H1 (cell line): ENCODE results near the gene ARHGAP24. TPM values are rescaled to one million over a fixed set of nuclear protein-coding genes. Genes with fewer than 3 reads are reported as not detected.

Source experiments
- CTCF ChIA-PET: fragments of 300-600 bp; sonication (Branson Sonifier 250); formaldehyde crosslinking; loops from one replicate; lab custom pipeline; 2021; ENCODE audit not compliant: partially characterized antibody; lab: Charles Lee
- POLR2A ChIA-PET: fragments of 300-600 bp; sonication (Branson Sonifier 250); formaldehyde crosslinking; loops from one replicate; lab custom pipeline; 2021; ENCODE audit warnings: inconsistent platforms; ENCODE audit not compliant: partially characterized antibody; lab: Charles Lee
- DNase-seq, 2 experiments: peaks; one replicate each; pipeline versions ENCODE4 v3.0.0 to v3.0.0-alpha.2; 2010 to 2022; ENCODE audit warnings: low spot score in 2 of 2, low read depth in 1 of 2, mixed read lengths in 1 of 2
- FAIRE-seq: peaks from 2 replicates; lab custom pipeline; 2011; peaks lifted over from hg19 to GRCh38; lab: Jason Lieb, UNC
- H2AFZ ChIP-seq: 2 replicates; pipeline ENCODE4 v1.8.1; 2012; ENCODE audit warnings: low read length, inconsistent platforms
- H2AK5ac ChIP-seq: 2 replicates; pipeline ENCODE4 v1.6.1; 2013; ENCODE audit warnings: low read depth, low read length
- H2BK120ac ChIP-seq: replicated peaks from 2 replicates; pipeline ENCODE3; 2013; ENCODE audit warnings: low read depth, low read length, inconsistent platforms
- H2BK12ac ChIP-seq: 2 replicates; pipeline ENCODE4 v1.6.1; 2013; ENCODE audit warnings: low read depth, low read length
- H2BK15ac ChIP-seq: 2 replicates; pipeline ENCODE4 v1.6.1; 2013; ENCODE audit warnings: low read length
- H2BK20ac ChIP-seq: 2 replicates; pipeline ENCODE4 v1.6.1; 2013; ENCODE audit warnings: low read length
- H2BK5ac ChIP-seq: 2 replicates; pipeline ENCODE4 v1.6.1; 2013; ENCODE audit warnings: low read depth, low read length
- H3K14ac ChIP-seq: 2 replicates; pipeline ENCODE4 v1.6.1; 2013; ENCODE audit warnings: inconsistent platforms; ENCODE audit not compliant: insufficient read length
- H3K18ac ChIP-seq: 2 replicates; pipeline ENCODE4 v1.6.1; 2013; ENCODE audit warnings: low read length; ENCODE audit errors: extremely low read depth
- H3K23ac ChIP-seq: 2 replicates; pipeline ENCODE4 v1.6.1; 2013; ENCODE audit warnings: inconsistent platforms; ENCODE audit not compliant: insufficient read length
- H3K23me2 ChIP-seq: 2 replicates; pipeline ENCODE4 v1.6.1; 2013; ENCODE audit warnings: low read depth, low read length
- H3K27ac ChIP-seq: 2 replicates; pipeline ENCODE4 v1.6.1; 2011; ENCODE audit warnings: low read depth, low read length, inconsistent platforms
- H3K27me3 ChIP-seq, 4 experiments: replicated peaks in 1 of 4; 1 replicate in 1 of 4; 2 replicates in 3 of 4; pipeline versions ENCODE4 v1.6.1 to v1.8.1; 2011 to 2013; ENCODE audit warnings: low read length in 3 of 4, mild to moderate bottlenecking in 3 of 4, inconsistent platforms in 2 of 4, mixed read lengths in 2 of 4, moderate library complexity in 1 of 4; ENCODE audit not compliant: control insufficient read depth in 3 of 4, insufficient read depth in 3 of 4; ENCODE audit errors: extremely low read depth in 1 of 4
- H3K36me3 ChIP-seq, 4 experiments: 2 replicates each; pipeline versions ENCODE4 v1.6.1 to v1.8.1; 2011 to 2013; ENCODE audit warnings: mild to moderate bottlenecking in 4 of 4, low read length in 3 of 4, moderate library complexity in 2 of 4, control low read depth in 1 of 4, inconsistent platforms in 1 of 4; ENCODE audit not compliant: insufficient read depth in 4 of 4, control insufficient read depth in 2 of 4
- H3K4ac ChIP-seq: replicated peaks from 2 replicates; pipeline ENCODE3; 2013; ENCODE audit warnings: low read length, low read depth, mixed read lengths, inconsistent platforms; ENCODE audit not compliant: insufficient read length
- H3K4me1 ChIP-seq, 4 experiments: replicated peaks in 1 of 4; 1 replicate in 1 of 4; 2 replicates in 3 of 4; pipeline versions ENCODE4 v1.6.1 to v1.8.1; 2011 to 2013; ENCODE audit warnings: low read length in 3 of 4, inconsistent platforms in 2 of 4, mixed read lengths in 1 of 4; ENCODE audit not compliant: insufficient read depth in 4 of 4, control insufficient read depth in 3 of 4
- H3K4me2 ChIP-seq, 2 experiments: 2 replicates each; pipeline versions ENCODE4 v1.6.1 to v1.8.1; 2011 to 2013; ENCODE audit warnings: low read depth in 2 of 2, low read length in 2 of 2, control low read depth in 1 of 2, inconsistent platforms in 1 of 2, mild to moderate bottlenecking in 1 of 2; ENCODE audit not compliant: insufficient read depth in 1 of 2
- H3K4me3 ChIP-seq, 4 experiments: fragments of 200-600, 300-600 bp in 1 of 4; sonication (generic), shearing (Covaris generic), sonication (Bioruptor Twin) in 1 of 4; 2 replicates each; pipeline versions ENCODE4 v1.5.1 to v1.8.1; 2011 to 2016; ENCODE audit warnings: low read length in 4 of 4, low read depth in 3 of 4, control low read depth in 2 of 4, inconsistent platforms in 2 of 4, mild to moderate bottlenecking in 2 of 4, mixed read lengths in 1 of 4, moderate library complexity in 1 of 4; ENCODE audit not compliant: insufficient read depth in 2 of 4; ENCODE audit errors: extremely low read depth in 1 of 4
- H3K56ac ChIP-seq: replicated peaks from 2 replicates; pipeline ENCODE3; 2013; ENCODE audit warnings: low read depth, mild to moderate bottlenecking, mixed read lengths, low read length, inconsistent platforms; ENCODE audit not compliant: insufficient read length
- H3K79me1 ChIP-seq: 2 replicates; pipeline ENCODE4 v1.6.1; 2013; ENCODE audit warnings: low read depth, low read length, control low read depth
- H3K79me2 ChIP-seq, 2 experiments: 2 replicates each; pipeline versions ENCODE4 v1.6.1 to v1.8.1; 2012 to 2013; ENCODE audit warnings: low read length in 2 of 2, mild to moderate bottlenecking in 2 of 2, inconsistent platforms in 1 of 2; ENCODE audit not compliant: insufficient read depth in 2 of 2, control insufficient read depth in 1 of 2
- H3K9ac ChIP-seq, 4 experiments: replicated peaks in 1 of 4; 1 replicate in 1 of 4; 2 replicates in 3 of 4; pipeline versions ENCODE4 v1.6.1 to v1.8.1; 2011 to 2013; ENCODE audit warnings: low read depth in 3 of 4, low read length in 3 of 4, control low read depth in 2 of 4, mild to moderate bottlenecking in 2 of 4, moderate library complexity in 2 of 4, inconsistent platforms in 1 of 4; ENCODE audit errors: extremely low read depth in 1 of 4
- H3K9me3 ChIP-seq, 2 experiments: 2 replicates each; pipeline versions ENCODE4 v1.6.1 to v1.8.1; 2012 to 2013; ENCODE audit warnings: mild to moderate bottlenecking in 2 of 2, moderate library complexity in 2 of 2, control low read depth in 1 of 2, inconsistent platforms in 1 of 2, low read depth in 1 of 2, low read length in 1 of 2, mixed read lengths in 1 of 2; ENCODE audit not compliant: insufficient read depth in 2 of 2
- H4K20me1 ChIP-seq, 2 experiments: replicated peaks in 1 of 2; 2 replicates each; pipeline versions ENCODE3 to v1.8.1; 2011 to 2013; ENCODE audit warnings: inconsistent platforms in 2 of 2, low read length in 2 of 2, mild to moderate bottlenecking in 1 of 2; ENCODE audit not compliant: insufficient read depth in 2 of 2, control insufficient read depth in 1 of 2
- H4K5ac ChIP-seq: 2 replicates; pipeline ENCODE4 v1.6.1; 2013; ENCODE audit warnings: low read length, low read depth, mixed read lengths, inconsistent platforms; ENCODE audit not compliant: insufficient read length
- H4K8ac ChIP-seq: 2 replicates; pipeline ENCODE4 v1.8.0; 2013; ENCODE audit warnings: mild to moderate bottlenecking, moderate library complexity, low read length, inconsistent platforms; ENCODE audit not compliant: insufficient read depth; ENCODE audit errors: extremely low read depth
- H4K91ac ChIP-seq: replicated peaks from 2 replicates; pipeline ENCODE3; 2013; ENCODE audit warnings: low read length, mixed read lengths, inconsistent platforms; ENCODE audit not compliant: insufficient read length
- BACH1 ChIP-seq: IDR thresholded peaks from 2 replicates; pipeline ENCODE4 v1.6.1; 2012; ENCODE audit warnings: low read length, improper control_type of control experiment
- CBX8 ChIP-seq: fragments of 300-800, 300-1000 bp; sonication (generic); IDR thresholded peaks from 2 replicates; pipeline ENCODE4 v1.7.1; 2016; ENCODE audit warnings: low read depth, low read length, borderline replicate concordance
- GABPA ChIP-seq: IDR thresholded peaks from 2 replicates; pipeline ENCODE4 v1.6.1; 2011; ENCODE audit warnings: mild to moderate bottlenecking, low read length, moderate library complexity, borderline replicate concordance; ENCODE audit not compliant: insufficient read depth
- HDAC6 ChIP-seq: IDR thresholded peaks from one replicate; pipeline ENCODE4 v1.7.1; 2012; ENCODE audit warnings: low read depth, mild to moderate bottlenecking, inconsistent platforms, low read length, moderate library complexity
- JUND ChIP-seq: IDR thresholded peaks from 2 replicates; pipeline ENCODE4 v1.6.1; 2011; ENCODE audit warnings: mild to moderate bottlenecking, improper control_type of control experiment, low read length
- POLR2A ChIP-seq, 2 experiments: IDR thresholded peaks; 1 replicate in 1 of 2; 2 replicates in 1 of 2; pipeline ENCODE4 v1.6.1; 2011; ENCODE audit warnings: low read depth in 2 of 2, low read length in 2 of 2, mild to moderate bottlenecking in 2 of 2; ENCODE audit errors: control extremely low read depth in 1 of 2
- POU5F1 ChIP-seq: IDR thresholded peaks from 2 replicates; pipeline ENCODE4 v1.6.1; 2011; ENCODE audit warnings: low read depth, mild to moderate bottlenecking, low read length, moderate library complexity
- RFX5 ChIP-seq: IDR thresholded peaks from 2 replicates; pipeline ENCODE4 v1.6.1; 2011; ENCODE audit warnings: low read depth, low read length, improper control_type of control experiment, borderline replicate concordance
- SUZ12 ChIP-seq: fragments of 200-600 bp; sonication (generic); IDR thresholded peaks from 2 replicates; pipeline ENCODE4 v1.6.1; 2012; ENCODE audit warnings: mild to moderate bottlenecking, inconsistent platforms, low read length, moderate library complexity, mixed read lengths
- TBP ChIP-seq: IDR thresholded peaks from 2 replicates; pipeline ENCODE4 v1.6.1; 2011; ENCODE audit warnings: low read depth, low read length, improper control_type of control experiment
- USF2 ChIP-seq: IDR thresholded peaks from 2 replicates; pipeline ENCODE4 v1.6.1; 2011; ENCODE audit warnings: low read length, improper control_type of control experiment
- ZNF274 ChIP-seq: IDR thresholded peaks from 2 replicates; pipeline ENCODE4 v1.7.0; 2012; ENCODE audit warnings: low read length, borderline replicate concordance; ENCODE audit errors: extremely low read depth
- WGBS, 2 experiments: shearing (Covaris generic) in 1 of 2; methylation state at CpG; one replicate each; pipeline versions ENCODE4 v1.1.6 to v1.1.7; 2013 to 2015; ENCODE audit warnings: low lambda C conversion rate in 2 of 2, mixed read lengths in 2 of 2, inconsistent platforms in 1 of 2, low coverage in 1 of 2, missing lambda C conversion rate in 1 of 2; ENCODE audit not compliant: insufficient replicate concordance in 2 of 2, insufficient coverage in 1 of 2, insufficient read length in 1 of 2; ENCODE audit errors: extremely low coverage in 1 of 2, missing lambda C conversion rate in 1 of 2; 5-methylcytosine and 5-hydroxymethylcytosine counted together
- polyA plus RNA-seq, 7 experiments: library from polyadenylated mRNA; depleted of rRNA in 3 of 7; stranded (reverse) in 5 of 7; unstranded in 2 of 7; fragments of >200 nt in 5 of 7; fragments of 200-250 nt in 2 of 7; gene quantifications; 1 replicate in 5 of 7; 2 replicates in 1 of 7; 4 replicates in 1 of 7; pipeline versions ENCODE4 v1.2.1 to v1.2.3, GENCODE V29; 2011 to 2013; ENCODE audit warnings: missing spikeins in 2 of 7, mixed read lengths in 2 of 7
- total RNA-seq: library from RNA; stranded (reverse); fragmentation: NEBNext Ultra II Directional; extraction: Animal tissue kit (Norgen Biotek cat#: 25700); gene quantifications from 2 replicates; pipeline ENCODE4 v1.2.1, GENCODE V29; 2021

ARHGAP24 gene
- total and polyA plus RNA-seq, 2 of the 8 experiments (the other 6 are each of a cell fraction or from before 2014, with no cell fraction given) = 0.08 to 0.50 TPM

GRCh38 chr4:85591406-85592098 lies 116.6 kb downstream of the ARHGAP24 start:
- no peak overlapping the region for H2BK20ac ChIP-seq
- H3K23me2 ChIP-seq = no peaks in the 10 kb centered on the region
- POLR2A ChIA-PET = no interaction called here
- WGBS, 2 experiments = 85% methylated on average over 3 of the region's 3 CpGs; no CpG with 5 or more reads in 1 of the 2 experiments
- no peak overlapping the region for H4K8ac ChIP-seq
- DNase-seq (no peak), FAIRE-seq (no peak)
- H3K4ac ChIP-seq = no peak overlapping the region
- no peak overlapping the region for H2AFZ ChIP-seq
- H4K5ac ChIP-seq = no peak overlapping the region
- no peaks in the 10 kb centered on the region for H3K27me3 ChIP-seq
- H3K79me1 ChIP-seq = no peaks in the 10 kb centered on the region
- H2AK5ac ChIP-seq = no peak overlapping the region
- no peaks in the 10 kb centered on the region for H3K9me3 ChIP-seq
- H4K91ac ChIP-seq = no peak overlapping the region
- no peaks in the 10 kb centered on the region for H4K20me1 ChIP-seq
- no peak overlapping the region for H2BK12ac ChIP-seq
- no peak overlapping the region for H3K56ac ChIP-seq
- H3K27ac ChIP-seq = no peak overlapping the region
- no peak overlapping the region for H3K9ac ChIP-seq
- no peak overlapping the region for H3K18ac ChIP-seq
- no peak overlapping the region for H2BK120ac ChIP-seq
- no peak overlapping the region for H3K4me3 ChIP-seq
- no peak overlapping the region for H3K4me2 ChIP-seq
- TF ChIP-seq JUND = no peak
- no peak for TF ChIP-seq TBP
- no peak for TF ChIP-seq POLR2A (IDR thresholded peaks at IDR 0.05; ENCODE audit: control extremely low read depth in 1 of 2, low read depth in 2 of 2, low read length in 2 of 2)
- TF ChIP-seq SUZ12 = no peak
- TF ChIP-seq POU5F1 = no peak
- no peak for TF ChIP-seq USF2
- no peak for TF ChIP-seq GABPA
- TF ChIP-seq RFX5 = no peak
- no peak for TF ChIP-seq CBX8
- TF ChIP-seq BACH1 = no peak
- no peak for TF ChIP-seq ZNF274
- no peak for TF ChIP-seq HDAC6
- H2BK15ac ChIP-seq = no peak overlapping the region
- no peaks in the 10 kb centered on the region; a peak in 1 of 8 replicates for H3K36me3 ChIP-seq
- H2BK5ac ChIP-seq = no peak overlapping the region
- peaks cover 0 to 3% (median 0%) of the 10 kb centered on the region in 4 experiments; a peak in 1 of 7 replicates for H3K4me1 ChIP-seq
- CTCF ChIA-PET = no interaction called here
- H3K14ac ChIP-seq = no peak overlapping the region
- H3K23ac ChIP-seq = no peak overlapping the region
- no peaks in the 10 kb centered on the region for H3K79me2 ChIP-seq
